Dendritic cell treated with granulocyte-macrophage colony-stimulating factor and Interleukin-4, amounts not matched to agents 40 ng/mL and 50 ng/mL, for 4 days (primary cell): ENCODE results near the gene CTTNBP2NL.
"Not testable (repeated sequence)": the region's sequence is repeated elsewhere in the genome, so short reads cannot be mapped to it uniquely, and the experiment has no call there.

ENCODE experiments used
- H3K27ac Mint-ChIP-seq: one replicate; pipeline ENCODE4 v1.8.0; 2022; ENCODE audit warnings: mild to moderate bottlenecking, mixed read lengths
- H3K27me3 Mint-ChIP-seq: one replicate; pipeline ENCODE4 v1.8.0; 2022; ENCODE audit warnings: mild to moderate bottlenecking, mixed read lengths
- H3K36me3 Mint-ChIP-seq: one replicate; pipeline ENCODE4 v1.8.0; 2022; ENCODE audit warnings: low read depth, mixed read lengths
- H3K4me1 Mint-ChIP-seq: one replicate; pipeline ENCODE4 v1.8.0; 2022; ENCODE audit warnings: low read depth, mixed read lengths
- H3K4me3 Mint-ChIP-seq: one replicate; pipeline ENCODE4 v1.8.0; 2022; ENCODE audit warnings: mild to moderate bottlenecking, moderate library complexity, mixed read lengths
- H3K9me3 Mint-ChIP-seq: one replicate; pipeline ENCODE4 v1.8.0; 2022; ENCODE audit warnings: mixed read lengths
- intact Hi-C: fragments of 100-400 bp; cut with micrococcal nuclease; formaldehyde crosslinking; loops from one replicate; pipeline ENCODE4 v1.15.0; 2022

Gene CTTNBP2NL

DNA sequence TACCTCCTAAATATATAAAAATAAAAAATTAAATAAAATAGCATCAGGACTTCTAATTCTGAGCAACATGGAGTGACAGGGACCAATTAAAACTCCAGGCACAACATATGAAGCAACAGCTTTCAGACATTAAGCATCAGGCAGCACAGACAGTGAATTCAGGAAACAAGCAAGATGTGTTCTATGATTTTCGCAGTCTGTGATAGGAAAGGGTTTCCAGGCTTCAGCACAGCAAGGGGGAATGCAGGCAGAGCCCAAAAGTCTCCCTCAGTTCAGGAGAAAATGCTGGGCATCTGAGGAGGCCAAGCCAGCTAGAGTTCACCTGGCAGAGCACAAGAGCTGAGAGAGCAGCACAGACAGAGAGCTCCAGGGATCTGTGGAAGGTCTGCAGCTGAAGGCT is 22.2 kb upstream of the CTTNBP2NL start:
- peaks cover 39% of the 10 kb centered on the region for H3K27me3 Mint-ChIP-seq
- intact Hi-C loops: no loop called here
- H3K4me3 Mint-ChIP-seq: no peak overlapping the region
- no peaks in the 10 kb centered on the region for H3K36me3 Mint-ChIP-seq
- no peaks in the 10 kb centered on the region for H3K9me3 Mint-ChIP-seq
- peaks cover 4% of the 10 kb centered on the region for H3K4me1 Mint-ChIP-seq
- no peak overlapping the region for H3K27ac Mint-ChIP-seq

DNA sequence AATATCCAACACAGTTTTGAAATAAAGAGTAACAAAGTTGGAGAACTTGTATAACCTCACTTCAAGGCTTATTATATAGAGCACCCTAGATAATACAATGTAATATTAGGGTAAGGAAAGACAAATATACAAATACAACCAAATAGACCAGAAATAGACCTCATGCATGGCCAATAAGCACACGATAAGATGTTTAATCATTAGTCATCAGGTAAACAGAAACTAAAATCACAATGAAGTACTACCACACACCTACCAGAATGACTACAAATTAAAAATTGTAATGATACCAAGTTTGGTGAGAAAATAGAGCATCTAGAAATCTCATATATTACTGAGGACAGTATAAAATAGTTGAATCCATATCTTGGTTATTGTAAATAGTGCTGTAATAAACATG is 20.3 kb upstream of the CTTNBP2NL start:
- no peaks in the 10 kb centered on the region for H3K4me1 Mint-ChIP-seq
- no peaks in the 10 kb centered on the region for H3K9me3 Mint-ChIP-seq
- peaks cover 31% of the 10 kb centered on the region for H3K27me3 Mint-ChIP-seq
- H3K4me3 Mint-ChIP-seq: no peak overlapping the region
- no peaks in the 10 kb centered on the region for H3K36me3 Mint-ChIP-seq
- H3K27ac Mint-ChIP-seq: no peak overlapping the region
- intact Hi-C loops: no loop called here

DNA sequence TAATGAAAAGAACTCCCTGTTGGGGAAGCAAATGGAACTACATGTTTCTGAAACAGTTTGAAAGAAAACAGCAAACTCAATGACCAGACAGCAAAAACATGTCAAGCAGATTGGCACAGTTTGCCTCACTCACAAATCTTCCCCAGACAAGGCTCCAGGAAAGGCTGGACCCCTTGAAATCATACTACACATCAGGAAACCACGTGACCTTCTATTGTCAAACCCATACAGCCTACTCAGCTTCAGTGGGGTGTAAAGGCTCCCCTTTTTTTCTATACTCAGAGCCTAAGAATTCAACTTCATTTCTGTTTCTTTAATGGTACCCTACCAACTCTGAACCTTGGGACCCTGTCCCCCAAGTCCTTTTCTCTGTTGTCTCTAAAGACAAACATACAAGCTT is 15.7 kb upstream of the CTTNBP2NL start:
- no peak overlapping the region for H3K27ac Mint-ChIP-seq
- H3K4me1 Mint-ChIP-seq: no peaks in the 10 kb centered on the region
- no peaks in the 10 kb centered on the region for H3K36me3 Mint-ChIP-seq
- peaks cover 36% of the 10 kb centered on the region for H3K27me3 Mint-ChIP-seq
- intact Hi-C loops: loop anchor here (10.0 kb wide), 1 partner anchor 414 kb away; no protein-coding TSS in a partner anchor
- H3K9me3 Mint-ChIP-seq: no peaks in the 10 kb centered on the region
- H3K4me3 Mint-ChIP-seq: no peak overlapping the region

DNA sequence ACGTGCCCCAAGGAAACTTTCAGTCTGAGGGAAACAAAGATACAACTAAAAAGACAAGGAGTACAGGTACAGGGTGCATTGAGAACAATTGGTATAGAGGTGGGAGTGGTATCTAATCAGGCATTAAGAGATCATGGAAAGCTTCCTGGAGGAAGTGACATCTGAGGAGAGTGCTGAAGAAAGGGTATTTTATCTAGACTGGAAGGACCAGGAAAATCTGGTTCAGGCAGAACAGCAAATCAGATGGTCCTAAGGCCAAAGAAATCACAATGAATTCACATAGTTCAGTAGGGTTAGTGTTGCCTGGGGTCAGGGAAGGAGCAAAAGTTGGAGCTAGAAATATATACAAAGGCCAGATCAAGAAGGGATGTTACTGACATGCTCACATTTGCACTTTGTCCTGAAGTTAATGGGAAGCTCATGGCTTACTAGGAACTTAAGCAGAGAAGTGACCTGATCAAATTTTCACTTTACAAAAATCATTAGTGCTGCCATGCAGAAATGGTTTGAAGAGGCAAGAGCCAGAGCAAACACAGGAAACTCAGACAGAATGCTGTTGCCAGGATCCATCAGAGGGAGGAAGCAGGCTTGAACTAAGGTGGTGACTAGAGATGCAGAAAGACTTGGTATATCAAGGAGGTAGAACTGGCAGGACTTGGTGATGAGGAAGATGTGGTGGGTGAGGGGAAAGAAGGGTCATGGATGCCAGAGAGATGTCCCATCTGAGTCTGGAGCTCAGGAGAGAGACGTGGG is 14.5 kb upstream of the CTTNBP2NL start:
- Mint-ChIP-seq H3K27me3 (peaks cover 38% of the 10 kb centered on the region), H3K9me3 (no peaks in the 10 kb centered on the region), H3K36me3 (no peaks in the 10 kb centered on the region), H3K4me3 (no peak overlapping the region), H3K4me1 (no peaks in the 10 kb centered on the region), H3K27ac (no peak overlapping the region)
- intact Hi-C loops: loop anchor here (10.0 kb wide), 1 partner anchor 413 kb away; no protein-coding TSS in a partner anchor

DNA sequence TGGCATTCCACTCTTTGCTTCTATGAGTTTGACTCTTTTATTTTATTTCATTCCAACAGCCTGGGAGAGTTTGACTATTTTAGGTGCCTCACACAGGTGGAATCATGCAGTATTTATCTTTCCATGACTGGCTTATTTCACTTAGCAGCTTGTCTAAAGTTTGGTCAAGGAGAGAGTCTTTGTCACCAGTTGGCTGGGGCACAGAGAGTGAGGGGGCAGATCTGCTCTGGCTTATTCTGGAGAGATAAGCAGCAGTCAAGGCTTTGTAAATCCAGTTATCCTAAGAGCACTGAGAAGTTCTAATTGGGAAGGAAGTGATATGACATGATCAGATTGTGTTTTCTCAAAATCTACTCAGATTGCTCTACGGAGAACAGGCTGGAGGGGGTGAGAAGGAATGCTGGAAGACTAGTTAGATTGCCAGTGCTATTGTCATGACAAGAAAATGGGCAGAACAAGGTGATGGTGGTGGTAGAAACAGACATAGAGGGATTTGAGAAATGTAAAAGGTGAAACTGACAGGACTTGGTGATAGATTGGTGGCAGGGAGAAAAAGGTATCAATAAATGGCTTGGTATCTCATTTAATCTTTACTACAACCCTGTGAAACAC is 12.1 kb upstream of the CTTNBP2NL start:
- H3K27me3 Mint-ChIP-seq: peaks cover 43% of the 10 kb centered on the region
- peaks cover 10% of the 10 kb centered on the region for H3K4me1 Mint-ChIP-seq
- H3K27ac Mint-ChIP-seq: no peak overlapping the region
- no peaks in the 10 kb centered on the region for H3K9me3 Mint-ChIP-seq
- intact Hi-C loops: loop anchor here (10.0 kb wide), 1 partner anchor 411 kb away; no protein-coding TSS in a partner anchor
- H3K36me3 Mint-ChIP-seq: no peaks in the 10 kb centered on the region
- no peak overlapping the region for H3K4me3 Mint-ChIP-seq

DNA sequence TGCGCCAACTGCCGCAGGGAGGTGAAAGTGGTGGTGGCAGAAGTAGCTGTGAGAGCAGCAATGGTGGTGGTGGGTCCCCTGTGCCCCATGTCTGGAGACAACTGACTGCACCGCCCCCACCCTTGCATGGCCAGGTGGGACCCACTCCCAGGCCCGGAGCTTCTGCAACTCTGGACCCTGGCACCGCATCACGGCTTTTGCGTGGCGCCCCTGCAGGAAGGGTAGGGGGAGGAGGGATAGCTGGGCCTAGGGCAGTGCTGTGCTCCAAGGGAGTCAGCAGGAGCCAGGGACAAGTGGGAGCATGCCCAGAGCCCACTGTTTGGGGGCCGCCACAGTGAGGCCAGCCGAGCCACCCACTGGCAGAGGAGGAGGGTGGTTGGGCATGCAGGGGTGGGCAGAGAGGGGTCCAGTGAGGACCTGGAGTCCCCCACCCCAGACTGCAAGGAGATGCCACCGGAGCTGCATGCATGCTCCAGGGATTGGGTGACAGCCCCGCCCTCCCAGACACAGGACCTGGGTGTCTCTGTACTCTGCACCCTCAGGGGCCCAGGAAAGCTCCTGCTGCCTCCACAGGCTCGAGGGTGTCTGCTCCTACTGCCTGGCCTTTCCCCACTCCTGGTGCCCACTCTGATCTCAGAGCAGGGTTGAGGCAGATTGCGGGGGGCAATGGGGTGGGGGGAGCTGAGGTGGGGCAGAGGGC is 9.8 kb upstream of the CTTNBP2NL start:
- Mint-ChIP-seq H3K36me3 (no peaks in the 10 kb centered on the region), H3K9me3 (no peaks in the 10 kb centered on the region), H3K27ac (no peak overlapping the region), H3K27me3 (peaks cover 43% of the 10 kb centered on the region), H3K4me1 (peaks cover 23% of the 10 kb centered on the region), H3K4me3 (no peak overlapping the region)
- intact Hi-C loops: loop anchor here (10.0 kb wide), 1 partner anchor 409 kb away; no protein-coding TSS in a partner anchor

DNA sequence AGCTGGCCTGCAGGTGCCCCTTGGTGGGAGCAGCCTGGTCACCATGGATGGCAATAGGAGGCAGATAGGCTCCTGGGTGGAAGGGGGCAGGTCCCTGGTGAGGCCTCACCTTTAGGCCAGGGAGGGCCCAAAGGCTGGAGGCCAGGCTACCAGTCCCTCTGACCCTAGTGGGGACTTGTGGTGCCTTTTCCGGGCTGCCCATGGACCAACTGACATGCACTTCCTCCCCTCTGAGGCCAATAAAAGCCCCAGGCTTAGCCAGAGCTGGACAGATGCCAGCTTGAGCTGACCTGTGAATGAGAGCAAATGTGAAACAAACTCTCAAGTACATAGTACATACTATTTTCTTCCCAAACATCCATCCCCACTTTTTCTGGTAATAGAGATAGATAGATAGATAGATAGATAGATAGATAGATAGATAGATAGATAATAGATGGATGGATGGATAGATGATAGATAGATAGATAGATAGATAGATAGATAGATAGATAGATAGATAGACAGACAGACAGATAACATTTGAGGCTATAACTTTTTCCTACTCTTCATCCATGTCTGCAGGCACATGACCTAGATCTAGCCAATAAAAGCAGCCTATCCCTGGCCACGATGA is 9.2 kb upstream of the CTTNBP2NL start:
- Mint-ChIP-seq H3K27me3 (peaks cover 37% of the 10 kb centered on the region), H3K4me1 (peaks cover 27% of the 10 kb centered on the region), H3K4me3 (no peak overlapping the region), H3K9me3 (no peaks in the 10 kb centered on the region), H3K27ac (no peak overlapping the region), H3K36me3 (no peaks in the 10 kb centered on the region)
- intact Hi-C loops: loop anchor here (10.0 kb wide), 1 partner anchor 408 kb away; no protein-coding TSS in a partner anchor

DNA sequence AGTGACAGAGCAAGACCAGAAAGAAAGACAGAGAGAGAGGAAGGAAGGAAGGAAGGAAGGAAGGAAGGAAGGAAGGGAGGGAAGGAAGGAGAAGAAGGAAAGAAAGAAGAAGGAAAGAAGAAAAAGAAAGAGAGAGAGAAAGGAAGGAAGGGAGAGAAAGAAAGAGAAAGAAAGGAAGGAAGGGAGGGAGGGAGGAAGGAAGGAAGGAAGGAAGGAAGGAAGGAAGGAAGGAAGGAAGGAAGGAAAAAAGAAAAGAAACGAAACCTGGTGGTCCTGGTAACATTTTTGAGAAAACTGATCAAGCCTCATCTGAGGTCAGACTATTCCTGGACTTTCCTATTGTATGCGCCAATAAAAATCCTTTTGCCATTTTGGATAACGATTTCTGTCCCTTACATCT is 8.2 kb upstream of the CTTNBP2NL start:
- peaks cover 33% of the 10 kb centered on the region for H3K27me3 Mint-ChIP-seq
- H3K4me1 Mint-ChIP-seq: peaks cover 34% of the 10 kb centered on the region
- no peak overlapping the region for H3K27ac Mint-ChIP-seq
- intact Hi-C loops: loop anchor here (10.0 kb wide), 1 partner anchor 407 kb away; no protein-coding TSS in a partner anchor
- no peaks in the 10 kb centered on the region for H3K9me3 Mint-ChIP-seq
- H3K36me3 Mint-ChIP-seq: no peaks in the 10 kb centered on the region
- H3K4me3 Mint-ChIP-seq: no peak overlapping the region

DNA sequence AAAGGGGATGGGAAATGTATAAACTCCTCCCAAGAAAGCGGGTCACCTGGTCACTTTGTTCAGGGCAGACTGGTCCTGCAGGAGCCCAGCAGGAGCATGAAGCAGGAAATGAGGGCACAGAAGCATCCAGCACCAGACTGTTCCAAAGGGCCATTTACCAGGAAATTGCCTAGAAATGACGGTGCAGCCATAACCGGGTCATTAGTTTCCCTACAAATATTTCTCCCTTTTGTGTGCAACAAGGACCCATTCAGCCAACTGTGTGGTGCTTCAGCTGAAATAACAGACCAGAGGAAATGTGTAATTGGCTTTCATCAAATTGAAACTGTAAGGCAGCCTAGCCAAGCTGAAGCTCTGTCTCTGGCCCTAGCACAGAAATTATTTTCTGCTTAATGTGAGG is 7.6 kb upstream of the CTTNBP2NL start:
- Mint-ChIP-seq H3K4me3 (no peak overlapping the region), H3K27ac (no peak overlapping the region), H3K36me3 (no peaks in the 10 kb centered on the region), H3K9me3 (no peaks in the 10 kb centered on the region), H3K27me3 (peaks cover 30% of the 10 kb centered on the region), H3K4me1 (peaks cover 40% of the 10 kb centered on the region)
- intact Hi-C loops: loop anchor here (10.0 kb wide), 1 partner anchor 406 kb away; no protein-coding TSS in a partner anchor

DNA sequence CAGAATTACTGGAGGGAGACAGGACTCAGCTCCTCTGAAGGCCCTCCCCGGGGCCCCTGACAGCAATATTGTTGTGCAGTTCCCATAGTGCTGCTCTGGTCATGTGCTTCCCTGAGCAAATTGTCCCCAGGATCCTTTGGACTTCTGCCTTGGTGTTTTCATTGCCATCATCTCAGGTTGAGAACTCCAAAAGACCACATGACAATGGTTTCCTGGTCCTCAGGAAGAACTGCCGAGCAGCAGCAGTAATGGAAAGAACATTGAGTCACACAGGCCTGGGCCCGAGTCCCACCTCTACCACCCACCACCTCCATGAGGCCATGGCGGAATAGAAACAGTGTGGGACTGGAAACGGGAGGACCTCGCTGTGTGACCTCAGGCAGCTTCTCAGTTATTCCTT is 6.3 kb upstream of the CTTNBP2NL start:
- Mint-ChIP-seq H3K36me3 (no peaks in the 10 kb centered on the region), H3K9me3 (no peaks in the 10 kb centered on the region), H3K4me1 (peaks cover 52% of the 10 kb centered on the region), H3K27me3 (peaks cover 25% of the 10 kb centered on the region), H3K4me3 (no peak overlapping the region), H3K27ac (peak overlapping the region; percentile 44)
- intact Hi-C loops: loop anchor here (1.0 to 10.0 kb wide), 3 partner anchors 77 to 405 kb away; no protein-coding TSS in a partner anchor

DNA sequence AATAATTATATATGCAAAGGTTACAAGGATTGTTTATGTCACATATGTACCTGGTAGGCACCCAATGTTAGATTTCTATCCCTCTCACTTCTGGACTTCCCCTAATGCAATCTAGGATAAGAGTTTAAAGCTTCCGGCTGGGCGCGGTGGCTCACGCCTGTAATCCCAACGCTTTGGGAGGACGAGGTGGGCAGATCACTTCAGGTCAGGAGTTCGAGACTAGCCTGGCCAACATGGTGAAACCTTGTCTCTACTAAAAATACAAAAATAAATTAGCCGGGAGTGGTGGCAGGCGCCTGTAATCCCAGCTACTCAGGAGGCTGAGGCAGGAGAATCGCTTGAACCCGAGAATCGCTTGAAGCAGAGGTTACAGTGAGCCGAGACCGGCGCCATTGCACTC is 5.7 kb upstream of the CTTNBP2NL start:
- peaks cover 58% of the 10 kb centered on the region for H3K4me1 Mint-ChIP-seq
- not testable (repeated sequence) for H3K36me3 Mint-ChIP-seq, H3K9me3 Mint-ChIP-seq
- intact Hi-C loops: loop anchor here (1.0 to 2.0 kb wide), 2 partner anchors 76 to 224 kb away; no protein-coding TSS in a partner anchor
- H3K27ac Mint-ChIP-seq: peak overlapping the region; percentile 82
- peak overlapping the region; percentile 84 for H3K4me3 Mint-ChIP-seq
- peaks cover 23% of the 10 kb centered on the region for H3K27me3 Mint-ChIP-seq

DNA sequence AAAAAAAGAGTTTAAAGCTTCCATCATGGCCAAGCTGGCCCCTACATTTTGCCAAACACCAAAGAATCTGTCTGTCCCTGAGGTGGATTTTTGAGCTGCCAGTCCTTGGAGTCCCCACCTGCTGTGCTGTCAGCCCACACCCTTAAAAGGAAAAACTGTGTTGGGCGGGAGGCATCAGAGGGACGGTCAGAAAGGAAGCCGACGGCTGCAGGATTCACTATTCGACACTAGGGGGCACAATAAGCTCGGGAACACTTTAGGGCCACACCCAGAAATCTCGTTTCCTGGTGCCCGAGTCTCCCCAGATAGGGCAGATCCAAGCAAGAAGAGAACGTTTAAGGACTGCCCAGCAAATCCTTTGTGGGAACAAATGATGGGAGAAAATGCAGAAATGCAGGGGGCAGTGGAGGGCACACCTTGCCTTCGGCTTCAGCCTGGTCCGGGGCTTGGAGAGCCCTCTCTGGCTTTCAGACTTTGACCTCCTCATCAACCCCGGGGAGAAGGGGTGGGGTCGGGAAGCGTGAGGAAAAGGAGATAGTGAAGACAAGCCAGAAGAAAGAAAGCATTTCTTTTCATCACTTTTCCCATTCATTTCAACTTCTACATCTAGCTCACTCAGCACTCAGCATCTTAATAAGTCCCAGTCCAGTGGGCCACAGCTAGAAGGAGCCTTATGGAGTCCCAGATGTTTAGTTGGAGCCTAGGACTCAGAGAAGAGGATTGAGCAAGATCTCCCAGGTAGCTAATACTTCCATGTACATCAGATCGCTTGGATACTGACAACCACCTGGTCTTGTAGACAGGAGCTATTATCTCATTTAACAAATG is 5.0 kb upstream of the CTTNBP2NL start:
- H3K27me3 Mint-ChIP-seq: peaks cover 20% of the 10 kb centered on the region
- H3K27ac Mint-ChIP-seq: peak overlapping the region; percentile 82
- no peaks in the 10 kb centered on the region for H3K9me3 Mint-ChIP-seq
- peaks cover 65% of the 10 kb centered on the region for H3K4me1 Mint-ChIP-seq
- peaks cover 5% of the 10 kb centered on the region for H3K36me3 Mint-ChIP-seq
- peak overlapping the region; percentile 84 for H3K4me3 Mint-ChIP-seq
- intact Hi-C loops: loop anchor here (1.0 to 2.0 kb wide), 2 partner anchors 75 to 224 kb away; no protein-coding TSS in a partner anchor

DNA sequence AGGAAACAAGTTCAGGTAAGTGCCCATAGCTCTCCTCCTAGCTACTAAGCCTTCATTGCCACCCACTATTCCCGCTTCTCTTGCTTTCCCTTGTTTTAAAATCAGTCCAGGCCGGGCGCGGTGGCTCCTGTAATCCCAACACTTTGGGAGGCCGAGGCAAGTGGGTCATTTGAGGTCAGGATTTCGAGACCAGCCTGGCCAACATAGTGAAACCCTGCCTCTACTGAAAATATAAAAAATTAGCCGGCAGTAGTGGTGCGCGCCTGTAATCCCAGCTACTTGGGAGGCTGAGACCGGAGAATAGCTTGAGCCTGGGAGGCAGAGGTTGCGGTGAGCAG is 4.4 kb upstream of the CTTNBP2NL start:
- H3K36me3 Mint-ChIP-seq: peaks cover 11% of the 10 kb centered on the region
- H3K4me3 Mint-ChIP-seq: peak overlapping the region; percentile 84
- peak overlapping the region; percentile 82 for H3K27ac Mint-ChIP-seq
- H3K9me3 Mint-ChIP-seq: no peaks in the 10 kb centered on the region
- H3K27me3 Mint-ChIP-seq: peaks cover 20% of the 10 kb centered on the region
- intact Hi-C loops: loop anchor here (2.0 kb wide), 1 partner anchor 223 kb away; no protein-coding TSS in a partner anchor
- peaks cover 66% of the 10 kb centered on the region for H3K4me1 Mint-ChIP-seq
